Fibroblast of the aortic adventitia (primary cell): Measurements from ENCODE around the gene RASSF5. TPM values are rescaled to one million over a fixed set of nuclear protein-coding genes. Genes with fewer than 3 reads are reported as not detected.

Experiments used
- DNase-seq: peaks from one replicate; pipeline ENCODE4 v3.0.0-alpha.2; 2010; ENCODE audit warnings: low read depth
- H3K4me3 ChIP-seq: 2 replicates; pipeline ENCODE4 v1.5.1; 2011; ENCODE audit warnings: low read depth, mild to moderate bottlenecking, control low read depth, low read length, moderate library complexity
- small RNA-seq: library from RNA; depleted of rRNA; stranded (forward); fragments of <200 nt; gene quantifications from one replicate; pipeline ENCODE3, GENCODE V24; 2012
- total RNA-seq: library from RNA; depleted of rRNA; stranded (reverse); fragments of >200 nt; gene quantifications from 2 replicates; pipeline ENCODE4 v1.2.3, GENCODE V29; 2012; ENCODE audit warnings: low replicate concordance
- TF ChIP-seq, protein P1 (sequence below): IDR thresholded peaks from 2 replicates; pipeline ENCODE4 v1.5.1; 2011; ENCODE audit warnings: mild to moderate bottlenecking, low read length, control low read depth, inconsistent platforms; ENCODE audit not compliant: insufficient read depth

RASSF5 gene
- total RNA-seq, 1 donor, result 4.1 TPM

DNA sequence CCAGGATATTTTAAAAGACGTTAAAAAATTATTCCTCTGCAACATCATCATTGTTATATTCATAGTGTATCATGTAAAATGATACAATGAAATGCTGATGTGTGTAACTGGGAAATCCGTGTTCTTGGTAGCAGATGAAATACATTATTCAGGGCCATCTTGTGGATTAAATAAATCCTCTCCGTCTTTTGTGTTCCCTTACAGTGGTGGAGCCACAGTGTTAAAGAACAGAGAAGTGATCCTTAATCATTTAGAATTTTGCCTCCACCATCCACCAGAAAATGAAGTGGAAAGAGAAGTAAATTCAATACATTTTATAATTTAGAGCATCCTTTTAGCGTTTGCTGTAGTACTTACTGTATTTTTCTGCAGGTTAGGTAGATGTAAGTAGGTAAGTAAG lies 129.3 kb downstream of the RASSF5 start:
- peak; percentile 30 for DNase-seq
- TF ChIP-seq, protein P1, sequence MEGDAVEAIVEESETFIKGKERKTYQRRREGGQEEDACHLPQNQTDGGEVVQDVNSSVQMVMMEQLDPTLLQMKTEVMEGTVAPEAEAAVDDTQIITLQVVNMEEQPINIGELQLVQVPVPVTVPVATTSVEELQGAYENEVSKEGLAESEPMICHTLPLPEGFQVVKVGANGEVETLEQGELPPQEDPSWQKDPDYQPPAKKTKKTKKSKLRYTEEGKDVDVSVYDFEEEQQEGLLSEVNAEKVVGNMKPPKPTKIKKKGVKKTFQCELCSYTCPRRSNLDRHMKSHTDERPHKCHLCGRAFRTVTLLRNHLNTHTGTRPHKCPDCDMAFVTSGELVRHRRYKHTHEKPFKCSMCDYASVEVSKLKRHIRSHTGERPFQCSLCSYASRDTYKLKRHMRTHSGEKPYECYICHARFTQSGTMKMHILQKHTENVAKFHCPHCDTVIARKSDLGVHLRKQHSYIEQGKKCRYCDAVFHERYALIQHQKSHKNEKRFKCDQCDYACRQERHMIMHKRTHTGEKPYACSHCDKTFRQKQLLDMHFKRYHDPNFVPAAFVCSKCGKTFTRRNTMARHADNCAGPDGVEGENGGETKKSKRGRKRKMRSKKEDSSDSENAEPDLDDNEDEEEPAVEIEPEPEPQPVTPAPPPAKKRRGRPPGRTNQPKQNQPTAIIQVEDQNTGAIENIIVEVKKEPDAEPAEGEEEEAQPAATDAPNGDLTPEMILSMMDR, result no peak
- H3K4me3 ChIP-seq, result peak overlapping the region; percentile 85

DNA sequence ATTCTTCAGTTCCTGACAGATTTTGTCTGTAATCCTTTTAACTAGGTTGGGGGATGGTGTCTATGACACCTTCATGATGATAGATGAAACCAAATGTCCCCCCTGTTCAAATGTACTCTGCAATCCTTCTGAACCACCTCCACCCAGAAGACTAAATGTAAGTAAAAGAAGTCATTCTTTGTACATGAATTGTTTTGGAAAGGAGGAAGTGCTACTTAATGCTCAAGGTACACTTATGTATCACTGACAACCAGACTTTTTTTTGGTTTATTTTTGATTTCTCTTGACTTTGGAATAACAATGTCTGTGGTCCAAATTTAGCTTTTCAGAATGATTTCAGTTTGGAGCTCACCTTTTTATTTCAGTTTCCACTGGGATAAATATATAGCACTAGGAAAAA lies 130.3 kb downstream of the RASSF5 start:
- TF ChIP-seq, protein P1, result no peak
- peak overlapping the region; percentile 4 for H3K4me3 ChIP-seq
- no peak for DNase-seq

Small RNAs within 50 kb of the gene (small RNA-seq; reads per million reads assigned to genes)
- not detected for gene MIR6769B

Other genes with a start within 250 kb of the RASSF5 start
- gene IKBKE, start 37.1 kb upstream of the RASSF5 start, total RNA-seq, result 11.5 and 67.9 TPM in 2 replicates
- gene EIF2D, start 104.9 kb downstream of the RASSF5 start, total RNA-seq, result 33.5 and 42.5 TPM in 2 replicates
- 19.7 and 27.7 TPM in 2 replicates for gene DYRK3, start 128.0 kb downstream of the RASSF5 start, total RNA-seq
- 18.5 and 31.0 TPM in 2 replicates for gene MAPKAPK2, start 177.4 kb downstream of the RASSF5 start, total RNA-seq